Adipose tissue (tissue), 3 donors: ENCODE results near the gene RASSF1. TPM values are rescaled to one million over a fixed set of nuclear protein-coding genes. Genes with fewer than 3 reads are reported as not detected.
A peak's percentile ranks its signal among the peaks of the same experiment; 100 is the strongest.

Experiments
- H3K27ac ChIP-seq: one replicate; pipeline ENCODE4 v1.5.1; 2013; ENCODE audit warnings: low read depth, low read length
- WGBS, 3 donors: extraction: QIAGEN DNeasy Blood & Tissue Kit; methylation state at CpG; one replicate each; pipeline ENCODE4 v1.1.7; 2013; 5-methylcytosine and 5-hydroxymethylcytosine counted together
- polyA plus RNA-seq, 3 donors: library from polyadenylated mRNA; stranded (reverse); fragments of 200-250 nt; gene quantifications; one replicate each; pipeline ENCODE4 v1.2.3, GENCODE V29; 2013
- donor health status: healthy with polysubstance abuse.
- donor health status: Bipolar disorder and iron deficiency.
- donor health status: healthy.

RASSF1 gene, protein sequence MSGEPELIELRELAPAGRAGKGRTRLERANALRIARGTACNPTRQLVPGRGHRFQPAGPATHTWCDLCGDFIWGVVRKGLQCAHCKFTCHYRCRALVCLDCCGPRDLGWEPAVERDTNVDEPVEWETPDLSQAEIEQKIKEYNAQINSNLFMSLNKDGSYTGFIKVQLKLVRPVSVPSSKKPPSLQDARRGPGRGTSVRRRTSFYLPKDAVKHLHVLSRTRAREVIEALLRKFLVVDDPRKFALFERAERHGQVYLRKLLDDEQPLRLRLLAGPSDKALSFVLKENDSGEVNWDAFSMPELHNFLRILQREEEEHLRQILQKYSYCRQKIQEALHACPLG
- 10 to 100 TPM; 39.4 to 44.6 (median 43.7) TPM for polyA plus RNA-seq

- H3K27ac ChIP-seq, result peak within 1 kb of the TSS; percentile 47
- WGBS, 3 donors, result 1 to 15% (median 1%) methylated on average over 66 to 85 of the region's 85 CpGs
These were observed at the start of gene RASSF1 for GRCh38 chr3:50340448-50341329. RASSF1 (minus strand) TSS chr3:50340836; CDS start chr3:50340805, 31 bp downstream.

DNA sequence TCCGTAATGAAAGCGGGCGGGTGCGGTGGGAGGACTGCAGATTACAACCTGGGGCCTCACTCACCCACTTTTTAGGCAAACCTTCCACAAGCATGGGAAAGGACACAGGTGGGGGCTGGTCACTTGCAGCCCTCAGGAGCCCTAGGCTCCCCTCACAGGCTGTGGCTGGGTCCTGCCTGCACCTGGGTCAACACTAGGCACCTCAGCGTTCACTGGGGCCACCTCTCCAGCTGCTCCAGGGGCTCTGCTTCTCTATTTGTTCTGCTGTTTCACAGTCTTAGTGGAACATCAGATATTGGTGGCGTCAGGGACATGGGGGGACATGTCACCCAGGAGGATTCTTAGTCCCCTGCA lies 48.8 kb upstream of the RASSF1 start:
- WGBS, 3 donors, result 54 to 93% (median 92%) methylated on average over 6 of the region's 6 CpGs
- H3K27ac ChIP-seq, result no peak overlapping the region

GRCh38 chr3:50388720-50389413 lies 48.2 kb upstream of the RASSF1 start:
- no peak overlapping the region for H3K27ac ChIP-seq
- 76 to 89% (median 88%) methylated on average over 22 of the region's 22 CpGs for WGBS, 3 donors

DNA sequence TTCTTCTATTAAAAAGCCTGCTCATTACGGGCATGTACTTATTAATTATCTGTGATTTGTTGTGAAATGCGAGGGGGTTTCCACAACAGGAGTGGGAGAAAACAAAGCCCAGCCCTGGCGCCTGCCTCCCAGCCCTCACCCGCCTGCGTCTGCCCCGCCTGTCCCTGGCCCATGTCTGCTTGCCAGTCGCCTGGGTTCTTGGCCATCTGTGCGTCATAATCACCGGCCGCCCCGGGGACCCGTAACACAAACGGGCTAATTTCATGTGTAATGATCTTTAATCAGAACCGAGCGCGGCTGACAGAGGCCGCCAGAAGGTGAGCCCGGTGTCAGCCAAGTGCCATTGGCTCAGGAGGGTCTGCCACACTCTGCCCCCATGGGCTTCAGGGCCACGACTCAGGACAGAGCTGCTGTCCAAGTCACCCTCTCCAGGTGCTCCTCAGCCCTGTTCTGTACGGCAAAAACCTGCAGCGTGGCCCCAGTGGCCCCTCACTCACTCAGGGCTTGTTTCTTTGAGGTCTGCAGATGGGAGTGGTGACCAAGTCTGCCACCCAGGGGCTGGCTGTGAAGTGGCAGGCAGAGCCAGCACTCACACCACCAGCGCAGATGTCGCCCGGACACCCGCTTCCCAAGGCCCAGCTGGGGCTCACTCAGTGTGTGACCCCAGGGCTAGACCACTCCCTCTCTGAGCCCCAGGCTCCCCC lies 47.5 kb upstream of the RASSF1 start:
- H3K27ac ChIP-seq, result no peak overlapping the region
- 44 to 83% (median 80%) methylated on average over 25 of the region's 25 CpGs for WGBS, 3 donors

- H3K27ac ChIP-seq, result no peak overlapping the region
- 56 to 83% (median 79%) methylated on average over 13 of the region's 13 CpGs for WGBS, 3 donors
These were observed 45.1 kb upstream of the RASSF1 start for GRCh38 chr3:50385754-50386153.

- no peak overlapping the region for H3K27ac ChIP-seq
- WGBS, 3 donors, result 81 to 87% (median 84%) methylated on average over 6 of the region's 6 CpGs
These were observed 43.1 kb upstream of the RASSF1 start for GRCh38 chr3:50383750-50384149.

DNA sequence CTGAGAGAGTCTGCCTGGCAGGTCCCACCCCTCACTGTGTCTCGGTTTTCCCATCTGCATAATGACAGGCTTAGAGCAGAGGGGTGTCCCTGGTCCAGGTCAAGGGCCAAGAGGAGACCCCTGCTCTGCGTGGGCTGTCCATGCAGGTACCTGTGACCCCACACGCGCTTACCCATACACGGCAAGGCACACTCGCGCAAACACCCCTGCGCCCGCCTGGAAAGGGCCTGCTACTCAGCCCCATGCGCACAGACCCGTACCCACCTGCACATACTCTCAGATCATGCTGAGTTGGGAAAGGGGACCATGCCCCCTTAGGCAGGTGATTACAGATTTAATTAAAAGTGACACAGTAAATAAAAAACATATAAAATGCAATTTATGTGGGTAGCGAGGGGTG lies 42.1 kb upstream of the RASSF1 start:
- 87 to 97% (median 94%) methylated on average over 12 of the region's 12 CpGs for WGBS, 3 donors
- H3K27ac ChIP-seq, result no peak overlapping the region

DNA sequence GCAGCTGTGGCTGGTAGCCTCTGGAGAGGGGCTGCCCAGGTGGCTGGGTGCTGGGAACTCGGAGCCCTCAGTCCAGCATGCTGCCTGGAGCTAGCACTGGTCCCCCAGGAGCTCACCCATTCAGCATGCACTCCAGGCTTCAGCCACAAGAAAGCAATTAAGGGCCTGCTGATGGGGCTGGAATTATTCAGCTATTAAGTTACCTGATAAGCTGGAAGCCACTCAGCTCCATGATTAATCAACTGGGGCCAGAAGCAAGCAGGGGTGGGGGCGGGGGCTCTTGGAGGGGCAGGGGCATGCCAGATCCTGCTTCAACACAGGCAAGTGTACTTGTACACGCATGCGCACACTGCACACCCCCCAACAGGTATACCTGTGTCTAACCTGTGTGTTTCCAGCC lies 40.7 kb upstream of the RASSF1 start:
- WGBS, 3 donors, result 72 to 92% (median 84%) methylated on average over 4 of the region's 4 CpGs
- H3K27ac ChIP-seq, result no peak overlapping the region

DNA sequence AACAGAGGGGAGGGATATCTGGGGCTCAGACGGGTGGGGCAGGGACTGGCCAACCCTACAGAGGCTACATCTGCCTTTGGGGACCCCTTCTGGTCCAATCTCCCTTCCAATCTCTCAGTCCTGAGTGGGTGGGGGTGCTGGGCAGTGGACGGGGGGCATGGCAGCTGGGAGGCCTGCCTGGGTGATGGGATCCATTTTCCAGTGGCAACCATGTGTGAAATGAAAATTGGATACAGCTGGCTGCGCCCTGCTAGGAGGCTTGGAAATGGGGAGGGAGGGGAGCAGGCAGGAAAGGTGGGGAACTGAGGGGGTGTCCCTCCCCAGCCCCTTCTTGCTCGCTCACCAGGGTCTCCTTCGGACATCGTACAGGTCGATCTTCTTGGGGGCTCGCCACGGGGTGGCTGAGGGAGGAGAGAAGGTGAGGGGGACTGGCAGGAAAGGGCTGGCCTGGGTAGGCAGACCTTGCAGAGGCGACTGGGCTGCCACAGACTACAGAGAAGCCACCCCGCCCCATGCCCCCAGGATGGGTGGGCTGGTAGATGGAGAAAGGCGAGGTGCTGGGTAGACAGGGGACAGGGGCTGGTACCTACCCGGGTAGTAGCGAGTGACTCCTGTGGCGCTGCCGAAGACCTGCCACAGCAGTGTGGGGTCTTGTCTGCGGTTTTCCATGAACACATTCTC lies 39.9 kb upstream of the RASSF1 start:
- no peak overlapping the region for H3K27ac ChIP-seq
- whole genome bisulfite sequencing, 3 donors, result 88 to 91% (median 89%) methylated on average over 16 to 17 of the region's 17 CpGs

DNA sequence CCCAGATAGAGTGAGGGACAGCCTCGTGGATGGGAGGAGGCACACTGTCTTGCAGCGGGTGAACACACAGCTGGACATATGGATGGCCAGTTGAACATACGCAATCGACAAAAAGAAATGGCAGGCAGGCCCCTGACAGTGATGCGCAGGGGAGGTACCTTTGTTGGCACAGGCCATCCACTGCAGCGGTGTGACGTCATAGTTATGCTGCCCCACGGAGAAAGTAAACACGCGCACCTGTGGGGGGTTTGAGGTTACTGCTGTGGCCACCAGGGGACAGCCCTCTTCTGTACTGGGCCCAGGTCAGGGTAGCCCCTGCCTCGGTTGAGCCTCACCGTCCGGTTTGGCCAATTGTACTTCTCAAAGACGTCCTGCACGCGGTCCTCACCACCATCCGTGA lies 38.1 kb upstream of the RASSF1 start:
- no peak overlapping the region for H3K27ac ChIP-seq
- 90 to 95% (median 91%) methylated on average over 17 of the region's 17 CpGs for WGBS, 3 donors

GRCh38 chr3:50378024-50378423 lies 37.4 kb upstream of the RASSF1 start:
- WGBS, 3 donors, result 87 to 90% (median 89%) methylated on average over 4 to 6 of the region's 6 CpGs
- no peak overlapping the region for H3K27ac ChIP-seq

- WGBS, 3 donors, result 77 to 82% (median 80%) methylated on average over 6 to 7 of the region's 7 CpGs
- no peak overlapping the region for H3K27ac ChIP-seq
These were observed 34.8 kb upstream of the RASSF1 start for GRCh38 chr3:50375258-50375931.

- WGBS, 3 donors, result 66 to 74% (median 67%) methylated on average over 19 to 22 of the region's 22 CpGs
- H3K27ac ChIP-seq, result no peak overlapping the region
These were observed 34.0 kb upstream of the RASSF1 start for GRCh38 chr3:50374363-50375257.

GRCh38 chr3:50373146-50374051 lies 32.8 kb upstream of the RASSF1 start:
- 49 to 55% (median 53%) methylated on average over 11 to 12 of the region's 12 CpGs for WGBS, 3 donors
- H3K27ac ChIP-seq, result no peak overlapping the region

GRCh38 chr3:50372349-50372748 lies 31.7 kb upstream of the RASSF1 start:
- H3K27ac ChIP-seq, result no peak overlapping the region
- WGBS, 3 donors, result 54 to 67% (median 66%) methylated on average over 8 of the region's 8 CpGs
